Measurements from ENCODE around the gene SLC25A45. TPM values are rescaled to one million over a fixed set of nuclear protein-coding genes. Genes with fewer than 3 reads are reported as not detected.

SLC25A45 gene
- polyA plus RNA-seq, 2 of the 4 experiments (the other 2 are of a cell fraction), result 3.1 to 8.1 TPM

- TF ChIP-seq POLR2AphosphoS2 (conservative IDR thresholded peaks at IDR 0.05; ENCODE audit: low read length) (peak; percentile 100), HEYL (CRISPR knock-in tag; IDR thresholded peaks at IDR 0.05) (no peak), SMC3 (IDR thresholded peaks at IDR 0.05) (no peak), TP53 (CRISPR knock-in tag; IDR thresholded peaks at IDR 0.05) (peak; percentile 96), EP300 (IDR thresholded peaks at IDR 0.05) (no peak), HES2 (IDR thresholded peaks at IDR 0.05) (no peak), JUN (IDR thresholded peaks at IDR 0.05) (no peak; a peak in 1 of 5 replicates), RCOR1 (IDR thresholded peaks at IDR 0.05; ENCODE audit: low read depth, low read length) (no peak), EHF (CRISPR knock-in tag; IDR thresholded peaks at IDR 0.05) (no peak), MAX (IDR thresholded peaks at IDR 0.05) (0 out of 2 replicates have a peak, but pooled peaks have one; percentile 18), ESRRA (IDR thresholded peaks at IDR 0.05; ENCODE audit: borderline replicate concordance, low read length) (no peak), E2F6 (IDR thresholded peaks at IDR 0.05; ENCODE audit: borderline replicate concordance, low read depth) (no peak), FOSB (CRISPR knock-in tag; IDR thresholded peaks at IDR 0.05) (peak; percentile 90), CTCF (IDR thresholded peaks at IDR 0.05) (no peak), HOXB13 (CRISPR knock-in tag; IDR thresholded peaks at IDR 0.05; ENCODE audit: low read depth) (no peak), HOXB5 (CRISPR knock-in tag; IDR thresholded peaks at IDR 0.05) (no peak), EHMT2 (IDR thresholded peaks at IDR 0.05; ENCODE audit: low read depth) (no peak), USF2 (IDR thresholded peaks at IDR 0.05) (no peak), NFE2L2 (conservative IDR thresholded peaks at IDR 0.05; ENCODE audit: low read length) (no peak), ATOH8 (CRISPR knock-in tag; IDR thresholded peaks at IDR 0.05; ENCODE audit: low read depth) (peak; percentile 63; the same call in 1 of the 2 replicates), RARB (CRISPR knock-in tag; IDR thresholded peaks at IDR 0.05) (peak; percentile 95), KDM5A (IDR thresholded peaks at IDR 0.05) (no peak), CHD2 (IDR thresholded peaks at IDR 0.05; ENCODE audit: low read length, partially characterized antibody) (peak; percentile 47), ZSCAN20 (CRISPR knock-in tag; IDR thresholded peaks at IDR 0.05) (no peak), RNF2 (IDR thresholded peaks at IDR 0.05; ENCODE audit: borderline replicate concordance, low read depth) (no peak), RAD21 (conservative IDR thresholded peaks at IDR 0.05 in 1 of 2, IDR thresholded peaks at IDR 0.05 in 1 of 2) (no peak), HMGXB4 (CRISPR knock-in tag; IDR thresholded peaks at IDR 0.05; ENCODE audit: borderline replicate concordance) (no peak; the same call in 1 of the 2 replicates), HOXA7 (CRISPR knock-in tag; IDR thresholded peaks at IDR 0.05) (no peak; the same call in none of the 2 replicates), PHF8 (IDR thresholded peaks at IDR 0.05; ENCODE audit: borderline replicate concordance, low read depth) (no peak), CHD4 (IDR thresholded peaks at IDR 0.05; ENCODE audit: borderline replicate concordance) (no peak), CBX8 (IDR thresholded peaks at IDR 0.05) (no peak), NR3C1 (IDR thresholded peaks at IDR 0.05) (no peak), NPAS2 (CRISPR knock-in tag; IDR thresholded peaks at IDR 0.05; ENCODE audit: borderline replicate concordance) (no peak), CBX2 (IDR thresholded peaks at IDR 0.05; ENCODE audit: borderline replicate concordance, low read depth) (no peak), MAZ (IDR thresholded peaks at IDR 0.05; ENCODE audit: borderline replicate concordance, low read depth, low read length) (no peak), KDM1A (IDR thresholded peaks at IDR 0.05; ENCODE audit: low read depth) (no peak), TFCP2L1 (CRISPR knock-in tag; IDR thresholded peaks at IDR 0.05) (peak; percentile 94), ZC3H11A (IDR thresholded peaks at IDR 0.05) (no peak)
Measured at GRCh38 chr11:65429068-65429681, 46.7 kb upstream of the SLC25A45 start (continued).

Data from A549 (cell line).